Effector CD4-positive, alpha-beta T cell (primary cell): Measurements from ENCODE around the gene BEAN1.
"Not testable (repeated sequence)": the region's sequence is repeated elsewhere in the genome, so short reads cannot be mapped to it uniquely, and the experiment has no call there.

ENCODE experiments used
- DNase-seq: peaks from one replicate; pipeline ENCODE4 v3.0.0-alpha.2; 2020

The BEAN1 gene

GRCh38 chr16:66442502-66443268 is 15.6 kb downstream of the BEAN1 start:
- no peak for DNase-seq

- no peak for DNase-seq
These were observed 16.2 kb downstream of the BEAN1 start for GRCh38 chr16:66443269-66443652.

GRCh38 chr16:66444049-66444481 is 17.0 kb downstream of the BEAN1 start:
- no peak for DNase-seq

GRCh38 chr16:66446737-66447136 is 19.6 kb downstream of the BEAN1 start:
- no peak for DNase-seq

GRCh38 chr16:66447491-66447890 is 20.4 kb downstream of the BEAN1 start:
- no peak for DNase-seq

- no peak for DNase-seq
These were observed 24.5 kb downstream of the BEAN1 start for GRCh38 chr16:66451548-66451947.

- not testable (repeated sequence) for DNase-seq
These were observed 26.1 kb downstream of the BEAN1 start for GRCh38 chr16:66453230-66453629.

GRCh38 chr16:66454751-66455150 is 27.7 kb downstream of the BEAN1 start:
- DNase-seq, result no peak

GRCh38 chr16:66455970-66456369 is 28.9 kb downstream of the BEAN1 start:
- no peak for DNase-seq

GRCh38 chr16:66457888-66458287 is 30.8 kb downstream of the BEAN1 start:
- DNase-seq, result no peak

GRCh38 chr16:66458292-66458691 is 31.2 kb downstream of the BEAN1 start:
- DNase-seq, result no peak

- DNase-seq, result no peak
These were observed 31.8 kb downstream of the BEAN1 start for GRCh38 chr16:66458853-66459252.

GRCh38 chr16:66459878-66460277 is 32.8 kb downstream of the BEAN1 start:
- no peak for DNase-seq

GRCh38 chr16:66460703-66461102 is 33.6 kb downstream of the BEAN1 start:
- DNase-seq, result no peak

- DNase-seq, result no peak
These were observed 35.8 kb downstream of the BEAN1 start for GRCh38 chr16:66462912-66463311.

GRCh38 chr16:66465946-66466345 is 38.9 kb downstream of the BEAN1 start:
- DNase-seq, result not testable (repeated sequence)

GRCh38 chr16:66466636-66467035 is 39.5 kb downstream of the BEAN1 start:
- DNase-seq, result not testable (repeated sequence)

- DNase-seq, result no peak
These were observed 40.5 kb downstream of the BEAN1 start for GRCh38 chr16:66467611-66468010.

- DNase-seq, result no peak
These were observed 41.3 kb downstream of the BEAN1 start for GRCh38 chr16:66468321-66468965.

GRCh38 chr16:66469291-66469946 is 42.3 kb downstream of the BEAN1 start:
- DNase-seq, result no peak

GRCh38 chr16:66469947-66470546 is 43.0 kb downstream of the BEAN1 start:
- no peak for DNase-seq

GRCh38 chr16:66470556-66470955 is 43.5 kb downstream of the BEAN1 start:
- DNase-seq, result no peak

GRCh38 chr16:66471264-66471663 is 44.2 kb downstream of the BEAN1 start:
- DNase-seq, result no peak
